HAP-1 (cell line): ENCODE results near the gene EPHA8.

ENCODE experiments used
- DNase-seq, 2 experiments: peaks; one replicate each; pipeline ENCODE4 v3.0.0-alpha.2; 2016 to 2020; ENCODE audit warnings: low spot score in 2 of 2
- H3K27me3 ChIP-seq: fragments of 250-450 bp; sonication (Bioruptor Pico); 2 replicates; pipeline ENCODE4 v1.5.1; 2020; ENCODE audit warnings: low read depth, mild to moderate bottlenecking, moderate library complexity
- H3K36me3 ChIP-seq: fragments of 250-450 bp; sonication (Bioruptor Pico); replicated peaks from 2 replicates; pipeline ENCODE4 v1.5.1; 2020; ENCODE audit warnings: mild to moderate bottlenecking
- H3K4me1 ChIP-seq: fragments of 250-450 bp; sonication (Bioruptor Pico); 2 replicates; pipeline ENCODE4 v1.5.1; 2020; ENCODE audit warnings: mild to moderate bottlenecking
- H3K4me3 ChIP-seq: fragments of 250-450 bp; sonication (Bioruptor Pico); 2 replicates; pipeline ENCODE4 v1.5.1; 2020; ENCODE audit warnings: mild to moderate bottlenecking, moderate library complexity
- H3K9me3 ChIP-seq: fragments of 250-450 bp; sonication (Bioruptor Pico); 2 replicates; pipeline ENCODE4 v1.5.1; 2020; ENCODE audit warnings: mild to moderate bottlenecking, moderate library complexity
- in situ Hi-C: fragments of 300-500 bp; cut with MboI; formaldehyde crosslinking; loops from 3 replicates; pipeline ENCODE4 v1.14.3; 2020; ENCODE audit warnings: low sequenced_read_pairs, inconsistent platforms, mixed read lengths

The EPHA8 gene

GRCh38 chr1:22582661-22583635 is 19.7 kb downstream of the EPHA8 start:
- Histone ChIP-seq H3K4me1 (no peaks in the 10 kb centered on the region), H3K9me3 (peaks cover 8% of the 10 kb centered on the region; the same call in 1 of the 2 replicates), H3K4me3 (no peak overlapping the region), H3K27me3 (no peaks in the 10 kb centered on the region), H3K36me3 (no peaks in the 10 kb centered on the region)
- in situ Hi-C loops = no loop called here
- no peak for DNase-seq

GRCh38 chr1:22584001-22584562 is 20.8 kb downstream of the EPHA8 start:
- in situ Hi-C loops = no loop called here
- Histone ChIP-seq H3K4me3 (no peak overlapping the region), H3K9me3 (no peaks in the 10 kb centered on the region; the same call in 1 of the 2 replicates), H3K27me3 (peaks cover 5% of the 10 kb centered on the region), H3K36me3 (no peaks in the 10 kb centered on the region), H3K4me1 (no peaks in the 10 kb centered on the region)
- DNase-seq = no peak

- no peak overlapping the region for H3K4me3 ChIP-seq
- in situ Hi-C loops = no loop called here
- H3K27me3 ChIP-seq = peaks cover 11% of the 10 kb centered on the region
- no peaks in the 10 kb centered on the region for H3K9me3 ChIP-seq
- no peaks in the 10 kb centered on the region for H3K36me3 ChIP-seq
- DNase-seq = no peak
- H3K4me1 ChIP-seq = no peaks in the 10 kb centered on the region
These were observed 21.7 kb downstream of the EPHA8 start for GRCh38 chr1:22584970-22585369.

GRCh38 chr1:22585471-22585870 is 22.2 kb downstream of the EPHA8 start:
- Histone ChIP-seq H3K4me3 (no peak overlapping the region), H3K9me3 (no peaks in the 10 kb centered on the region), H3K27me3 (peaks cover 14% of the 10 kb centered on the region), H3K4me1 (no peaks in the 10 kb centered on the region), H3K36me3 (no peaks in the 10 kb centered on the region)
- in situ Hi-C loops = no loop called here
- DNase-seq = no peak

GRCh38 chr1:22586356-22587130 is 23.3 kb downstream of the EPHA8 start:
- H3K27me3 ChIP-seq = peaks cover 16% of the 10 kb centered on the region

GRCh38 chr1:22587247-22587646 is 24.0 kb downstream of the EPHA8 start:
- Histone ChIP-seq H3K36me3 (no peaks in the 10 kb centered on the region), H3K9me3 (no peaks in the 10 kb centered on the region), H3K27me3 (peaks cover 22% of the 10 kb centered on the region), H3K4me3 (no peak overlapping the region), H3K4me1 (no peaks in the 10 kb centered on the region)
- no peak for DNase-seq
- in situ Hi-C loops = no loop called here

More at GRCh38 chr1:22586356-22587130, 23.3 kb downstream of the EPHA8 start:
- H3K4me1 ChIP-seq = no peaks in the 10 kb centered on the region
- no peaks in the 10 kb centered on the region for H3K36me3 ChIP-seq
- no peaks in the 10 kb centered on the region for H3K9me3 ChIP-seq
- no peak overlapping the region for H3K4me3 ChIP-seq
- DNase-seq = no peak
- in situ Hi-C loops = no loop called here

- Histone ChIP-seq H3K4me1 (no peaks in the 10 kb centered on the region), H3K4me3 (no peak overlapping the region), H3K9me3 (no peaks in the 10 kb centered on the region), H3K36me3 (no peaks in the 10 kb centered on the region), H3K27me3 (peaks cover 33% of the 10 kb centered on the region)
- no peak for DNase-seq
- in situ Hi-C loops = no loop called here
These were observed 25.7 kb downstream of the EPHA8 start for GRCh38 chr1:22588899-22589422.

GRCh38 chr1:22591576-22591975 is 28.3 kb downstream of the EPHA8 start:
- in situ Hi-C loops = no loop called here
- H3K4me1 ChIP-seq = no peaks in the 10 kb centered on the region
- H3K4me3 ChIP-seq = no peak overlapping the region
- peaks cover 36% of the 10 kb centered on the region for H3K27me3 ChIP-seq
- no peak for DNase-seq
- no peaks in the 10 kb centered on the region for H3K9me3 ChIP-seq
- no peaks in the 10 kb centered on the region for H3K36me3 ChIP-seq

GRCh38 chr1:22592051-22592450 is 28.8 kb downstream of the EPHA8 start:
- in situ Hi-C loops = no loop called here
- H3K27me3 ChIP-seq = peaks cover 36% of the 10 kb centered on the region
- H3K9me3 ChIP-seq = no peaks in the 10 kb centered on the region
- H3K36me3 ChIP-seq = no peaks in the 10 kb centered on the region
- H3K4me1 ChIP-seq = no peaks in the 10 kb centered on the region
- no peak for DNase-seq
- H3K4me3 ChIP-seq = no peak overlapping the region

- no peak overlapping the region for H3K4me3 ChIP-seq
These were observed 29.9 kb downstream of the EPHA8 start for GRCh38 chr1:22592919-22593790.

GRCh38 chr1:22594396-22594795 is 31.1 kb downstream of the EPHA8 start:
- Histone ChIP-seq H3K4me1 (no peaks in the 10 kb centered on the region), H3K9me3 (no peaks in the 10 kb centered on the region), H3K4me3 (no peak overlapping the region), H3K27me3 (peaks cover 28% of the 10 kb centered on the region), H3K36me3 (no peaks in the 10 kb centered on the region)
- in situ Hi-C loops = no loop called here
- DNase-seq = no peak

More at GRCh38 chr1:22592919-22593790, 29.9 kb downstream of the EPHA8 start:
- no peaks in the 10 kb centered on the region for H3K36me3 ChIP-seq
- no peaks in the 10 kb centered on the region for H3K9me3 ChIP-seq
- in situ Hi-C loops = no loop called here
- no peaks in the 10 kb centered on the region for H3K4me1 ChIP-seq
- no peak for DNase-seq
- peaks cover 36% of the 10 kb centered on the region for H3K27me3 ChIP-seq

GRCh38 chr1:22595108-22595507 is 31.8 kb downstream of the EPHA8 start:
- Histone ChIP-seq H3K4me1 (no peaks in the 10 kb centered on the region), H3K27me3 (peaks cover 24% of the 10 kb centered on the region), H3K9me3 (no peaks in the 10 kb centered on the region), H3K4me3 (no peak overlapping the region), H3K36me3 (no peaks in the 10 kb centered on the region)
- in situ Hi-C loops = no loop called here
- no peak for DNase-seq
